ENCODE measurements around the gene PXDN.

The PXDN gene

DNA sequence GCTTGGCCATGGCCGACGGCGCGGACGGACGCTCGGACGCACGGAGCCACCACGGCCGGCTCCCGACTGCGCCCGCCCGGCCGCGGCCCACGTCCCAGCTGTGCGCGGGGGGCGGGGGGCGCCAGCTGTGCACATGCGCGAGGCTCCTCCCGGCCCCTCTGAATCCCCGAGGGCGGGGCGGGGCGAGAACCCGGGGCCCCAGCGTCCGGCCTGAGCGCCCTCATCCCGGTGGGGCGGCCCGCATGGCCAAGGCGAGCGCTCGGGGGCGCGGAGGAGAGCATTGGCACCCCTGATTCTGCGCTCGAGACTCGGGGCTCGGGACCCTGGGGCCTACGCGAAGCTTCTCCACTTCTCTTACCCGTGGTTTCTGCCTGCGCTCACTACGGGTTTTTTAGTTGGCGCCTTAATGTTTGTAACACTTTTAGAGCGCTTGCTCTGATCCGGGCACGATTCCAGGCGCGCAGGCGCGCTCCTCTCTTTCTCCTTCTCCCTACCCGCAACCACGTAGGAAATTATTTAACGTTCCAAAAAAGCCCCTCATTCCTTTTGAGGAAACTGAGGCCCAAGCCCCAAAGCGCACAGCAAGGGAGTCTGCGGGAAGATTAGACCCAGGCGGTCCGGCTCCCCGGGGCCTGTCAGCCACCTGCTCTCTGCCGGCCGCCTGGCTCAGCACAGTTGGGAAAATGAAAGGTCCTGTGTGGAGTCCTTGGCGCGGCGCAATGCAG lies at the start of gene PXDN:
Gene PXDN (minus strand): TSS at position 70 of the 725 bp plus-strand sequence. CDS start 60 bp downstream, at position 10.
- peak; percentile 67 for DNase-seq (ENCODE audit: low read depth)
- TF ChIP-seq, protein P1, sequence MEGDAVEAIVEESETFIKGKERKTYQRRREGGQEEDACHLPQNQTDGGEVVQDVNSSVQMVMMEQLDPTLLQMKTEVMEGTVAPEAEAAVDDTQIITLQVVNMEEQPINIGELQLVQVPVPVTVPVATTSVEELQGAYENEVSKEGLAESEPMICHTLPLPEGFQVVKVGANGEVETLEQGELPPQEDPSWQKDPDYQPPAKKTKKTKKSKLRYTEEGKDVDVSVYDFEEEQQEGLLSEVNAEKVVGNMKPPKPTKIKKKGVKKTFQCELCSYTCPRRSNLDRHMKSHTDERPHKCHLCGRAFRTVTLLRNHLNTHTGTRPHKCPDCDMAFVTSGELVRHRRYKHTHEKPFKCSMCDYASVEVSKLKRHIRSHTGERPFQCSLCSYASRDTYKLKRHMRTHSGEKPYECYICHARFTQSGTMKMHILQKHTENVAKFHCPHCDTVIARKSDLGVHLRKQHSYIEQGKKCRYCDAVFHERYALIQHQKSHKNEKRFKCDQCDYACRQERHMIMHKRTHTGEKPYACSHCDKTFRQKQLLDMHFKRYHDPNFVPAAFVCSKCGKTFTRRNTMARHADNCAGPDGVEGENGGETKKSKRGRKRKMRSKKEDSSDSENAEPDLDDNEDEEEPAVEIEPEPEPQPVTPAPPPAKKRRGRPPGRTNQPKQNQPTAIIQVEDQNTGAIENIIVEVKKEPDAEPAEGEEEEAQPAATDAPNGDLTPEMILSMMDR (conservative IDR thresholded peaks at IDR 0.05; ENCODE audit: low read length), result no peak
- H3K4me3 ChIP-seq (ENCODE audit: low read length), result peak within 1 kb of the TSS; percentile 70

- DNase-seq (ENCODE audit: low read depth), result no peak
- TF ChIP-seq, protein P1 (conservative IDR thresholded peaks at IDR 0.05; ENCODE audit: low read length), result no peak
- no peak overlapping the region for H3K4me3 ChIP-seq (ENCODE audit: low read length)
Measured at GRCh38 chr2:1793868-1794445, 49.6 kb upstream of the PXDN start.

DNA sequence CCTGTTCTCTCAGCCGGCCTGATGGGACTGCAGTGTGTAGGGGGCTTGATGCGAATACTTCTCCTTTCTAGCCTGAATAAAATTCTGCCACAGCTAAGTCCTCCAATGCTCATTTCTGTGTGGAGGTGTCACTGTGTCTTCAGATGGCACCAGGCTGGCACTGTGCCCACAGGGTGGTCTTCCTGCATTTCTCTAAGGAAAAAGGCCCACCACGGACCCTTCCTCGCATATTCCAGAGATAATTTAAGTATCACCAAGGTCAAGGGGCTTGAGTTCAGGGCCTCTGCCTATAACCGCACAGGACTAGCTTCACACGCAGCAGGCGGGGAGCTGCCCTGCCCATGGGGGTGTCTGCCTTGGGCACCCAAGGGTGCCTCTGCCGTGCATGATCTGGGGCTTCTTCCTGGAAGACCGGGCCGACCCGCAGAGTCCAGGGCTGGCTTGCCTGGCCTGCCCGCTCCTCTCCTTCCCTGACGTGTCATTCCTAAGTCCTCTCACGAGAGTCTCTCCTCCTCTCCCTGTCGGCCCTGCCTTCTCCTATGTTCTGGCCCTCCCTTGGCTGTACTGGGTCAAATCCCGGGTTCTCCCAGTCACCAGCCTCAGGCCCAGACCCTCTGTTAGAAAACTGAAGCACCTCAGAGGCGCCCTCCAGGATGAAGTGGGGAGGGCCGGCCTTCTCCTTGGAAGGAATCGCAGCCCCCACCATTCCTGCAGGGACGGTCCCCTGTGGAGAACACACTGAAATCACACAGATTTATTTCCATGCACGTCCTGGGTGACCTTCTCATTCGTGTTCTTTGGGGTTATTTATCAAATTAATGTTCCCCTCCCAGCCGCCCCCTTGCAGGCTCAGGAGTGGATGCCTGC lies 48.9 kb upstream of the PXDN start:
- DNase-seq (ENCODE audit: low read depth), result no peak
- H3K4me3 ChIP-seq (ENCODE audit: low read length), result no peak overlapping the region
- TF ChIP-seq, protein P1 (conservative IDR thresholded peaks at IDR 0.05; ENCODE audit: low read length), result no peak

DNA sequence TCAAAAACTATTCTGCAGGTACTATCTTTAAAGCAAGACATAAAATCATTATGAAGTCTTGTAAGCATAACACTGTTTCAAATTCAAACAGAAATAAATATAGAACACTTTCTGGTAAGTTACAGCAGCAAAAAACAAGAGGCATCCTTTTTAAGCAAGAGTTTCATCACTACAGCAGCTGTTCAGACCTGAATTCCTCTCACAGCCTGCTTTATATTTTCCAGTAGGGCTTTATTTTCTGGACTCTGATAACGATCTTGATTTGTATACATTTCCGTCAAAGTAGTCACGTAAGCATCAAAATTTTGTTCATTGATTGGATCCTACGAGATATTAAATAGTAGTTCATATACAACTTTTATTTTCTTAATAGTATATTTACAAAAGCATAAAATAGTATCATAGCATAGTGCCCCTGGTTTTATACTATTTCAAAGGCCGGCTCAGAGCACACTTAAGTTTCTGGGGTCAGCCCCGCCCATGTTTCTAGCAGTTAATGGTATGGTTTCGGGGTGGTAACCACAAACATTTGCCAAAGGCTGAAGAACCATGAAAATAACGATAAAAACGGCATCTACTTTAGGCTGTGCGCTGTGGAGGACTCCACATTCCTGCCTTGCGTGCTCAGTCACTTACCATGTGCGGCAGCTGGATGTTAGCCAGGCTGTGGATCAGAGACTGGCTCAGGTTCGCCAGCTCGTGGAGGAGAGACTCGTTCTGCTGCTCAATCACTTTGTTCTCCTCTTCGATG lies 47.5 kb upstream of the PXDN start:
- peak; percentile 94 for DNase-seq (ENCODE audit: low read depth)
- no peak overlapping the region for H3K4me3 ChIP-seq (ENCODE audit: low read length)
- TF ChIP-seq, protein P1 (conservative IDR thresholded peaks at IDR 0.05; ENCODE audit: low read length), result no peak; the same call in 1 of the 2 replicates

GRCh38 chr2:1791006-1791605 lies 46.8 kb upstream of the PXDN start:
- H3K4me3 ChIP-seq (ENCODE audit: low read length), result no peak overlapping the region
- peak; percentile 24 for DNase-seq (ENCODE audit: low read depth)
- TF ChIP-seq, protein P1 (conservative IDR thresholded peaks at IDR 0.05; ENCODE audit: low read length), result no peak

GRCh38 chr2:1790473-1790872 lies 46.2 kb upstream of the PXDN start:
- DNase-seq (ENCODE audit: low read depth), result no peak
- TF ChIP-seq, protein P1 (conservative IDR thresholded peaks at IDR 0.05; ENCODE audit: low read length), result no peak
- no peak overlapping the region for H3K4me3 ChIP-seq (ENCODE audit: low read length)
